ENCODE data around the gene CCDC85C. TPM values are rescaled to one million over a fixed set of nuclear protein-coding genes. Genes with fewer than 3 reads are reported as not detected.

Gene CCDC85C
- total RNA-seq, 1 donor from 2014 or later = 7.3 TPM

DNA sequence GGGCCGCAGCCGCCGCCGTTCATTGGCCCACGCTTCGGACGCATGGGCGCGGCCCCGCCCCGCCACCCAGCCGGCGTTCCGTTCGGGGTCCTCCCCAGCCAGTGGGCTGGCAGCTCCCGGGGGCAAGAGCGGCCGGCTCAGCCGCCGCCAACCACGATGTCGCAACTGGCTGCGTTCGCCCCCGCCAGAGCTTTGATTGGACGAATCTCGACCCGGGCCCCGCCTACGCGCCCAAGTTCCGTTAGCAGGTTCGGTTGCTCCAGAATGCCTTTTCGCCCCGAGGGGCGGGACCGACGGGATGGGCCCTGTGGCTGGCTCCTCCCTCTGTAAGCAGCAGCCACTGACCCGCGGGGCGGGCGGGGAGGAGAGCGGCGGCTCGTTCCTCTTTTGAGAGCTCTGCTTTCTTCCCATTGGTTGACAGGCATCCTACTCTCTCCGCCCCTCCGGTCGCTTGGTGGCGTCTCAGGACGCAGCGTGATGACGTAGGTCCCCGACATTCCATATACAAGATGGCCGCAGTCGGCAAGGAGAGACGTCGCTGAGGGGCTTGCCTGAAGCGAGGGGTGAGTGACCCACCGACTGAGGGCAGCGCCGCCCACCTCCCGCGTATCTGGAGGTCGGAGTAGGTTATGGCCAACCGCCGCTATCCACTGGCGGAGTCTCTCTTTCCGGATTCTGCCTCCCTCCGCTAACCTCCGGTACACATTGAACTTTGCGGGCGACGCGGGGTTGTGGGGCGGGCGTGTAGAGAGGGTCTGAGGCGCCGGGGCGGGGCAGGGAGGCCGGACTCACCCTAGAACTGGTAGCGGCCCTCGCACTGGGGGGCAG lies 122.9 kb downstream of the CCDC85C start, which contains the start of gene CCNK:
TSS of gene CCNK (plus strand) at position 493 of the 828 bp plus-strand sequence. CDS start 11,269 bp downstream, outside the sequence.
- no peaks in the 10 kb centered on the region for H3K27me3 Mint-ChIP-seq (ENCODE audit: low read depth)
- intact Hi-C loops (cut with micrococcal nuclease) = loop anchor here (1.0 to 10.0 kb wide), 3 partner anchors 123 to 584 kb away; partner anchors contain the start of genes CCDC85C, CYP46A1 and EVL
- peak within 1 kb of the TSS; percentile 90 for H3K4me3 Mint-ChIP-seq (ENCODE audit: low read depth)
- H3K36me3 Mint-ChIP-seq (ENCODE audit: low read depth) = peaks cover 3% of the 10 kb centered on the region
- DNase-seq (ENCODE audit: low spot score) = peak; percentile 100
- peaks cover 43% of the 10 kb centered on the region for H3K4me1 Mint-ChIP-seq (ENCODE audit: low read depth)
- H3K27ac Mint-ChIP-seq = peak within 1 kb of the TSS; percentile 92
- H3K9me3 Mint-ChIP-seq = no peaks in the 10 kb centered on the region

- peak; percentile 19 for DNase-seq (ENCODE audit: low spot score)
- H3K4me3 Mint-ChIP-seq (ENCODE audit: low read depth) = peak within 1 kb of the TSS; percentile 99
- peaks cover 3% of the 10 kb centered on the region for H3K36me3 Mint-ChIP-seq (ENCODE audit: low read depth)
- no peaks in the 10 kb centered on the region for H3K27me3 Mint-ChIP-seq (ENCODE audit: low read depth)
- H3K4me1 Mint-ChIP-seq (ENCODE audit: low read depth) = peaks cover 40% of the 10 kb centered on the region
- H3K9me3 Mint-ChIP-seq = no peaks in the 10 kb centered on the region
- peak within 1 kb of the TSS; percentile 92 for H3K27ac Mint-ChIP-seq
- intact Hi-C loops (cut with micrococcal nuclease) = loop anchor here (5.0 to 10.0 kb wide), 2 partner anchors 202 to 585 kb away; partner anchors contain the start of genes CYP46A1 and EVL
These were observed 123.8 kb downstream of the CCDC85C start, which contains the start of gene SETD3 for GRCh38 chr14:99479906-99480869. Gene SETD3 (minus strand): TSS chr14:99480859. CDS start chr14:99465805, 15,054 bp downstream.

GRCh38 chr14:99479160-99479905 lies 124.7 kb downstream of the CCDC85C start:
- no peaks in the 10 kb centered on the region for H3K27me3 Mint-ChIP-seq (ENCODE audit: low read depth)
- no peak for DNase-seq (ENCODE audit: low spot score)
- H3K9me3 Mint-ChIP-seq = no peaks in the 10 kb centered on the region
- H3K4me1 Mint-ChIP-seq (ENCODE audit: low read depth) = peaks cover 38% of the 10 kb centered on the region
- peak overlapping the region; percentile 99 for H3K4me3 Mint-ChIP-seq (ENCODE audit: low read depth)
- peaks cover 3% of the 10 kb centered on the region for H3K36me3 Mint-ChIP-seq (ENCODE audit: low read depth)
- peak overlapping the region; percentile 89 for H3K27ac Mint-ChIP-seq
- intact Hi-C loops (cut with micrococcal nuclease) = no loop called here

DNA sequence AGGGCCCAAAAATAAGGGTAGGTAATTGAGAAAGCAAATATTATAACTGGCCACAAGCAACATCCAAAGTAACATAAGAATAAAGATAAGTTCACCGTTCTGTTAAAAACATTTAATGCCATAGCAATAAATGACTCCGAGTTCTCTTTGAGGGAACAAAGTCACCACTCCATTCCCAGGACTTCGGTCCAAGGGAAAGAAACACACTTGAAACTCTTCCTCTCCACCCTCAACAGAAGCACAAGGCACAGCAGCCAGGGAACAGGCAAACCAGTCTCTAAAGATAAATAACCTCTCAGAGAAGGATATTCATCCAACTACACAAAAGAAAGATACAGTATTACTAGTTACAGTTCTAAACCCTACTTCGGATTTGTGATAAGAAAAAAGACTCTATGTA lies 125.9 kb downstream of the CCDC85C start:
- no peak overlapping the region for H3K4me3 Mint-ChIP-seq (ENCODE audit: low read depth)
- intact Hi-C loops (cut with micrococcal nuclease) = no loop called here

DNA sequence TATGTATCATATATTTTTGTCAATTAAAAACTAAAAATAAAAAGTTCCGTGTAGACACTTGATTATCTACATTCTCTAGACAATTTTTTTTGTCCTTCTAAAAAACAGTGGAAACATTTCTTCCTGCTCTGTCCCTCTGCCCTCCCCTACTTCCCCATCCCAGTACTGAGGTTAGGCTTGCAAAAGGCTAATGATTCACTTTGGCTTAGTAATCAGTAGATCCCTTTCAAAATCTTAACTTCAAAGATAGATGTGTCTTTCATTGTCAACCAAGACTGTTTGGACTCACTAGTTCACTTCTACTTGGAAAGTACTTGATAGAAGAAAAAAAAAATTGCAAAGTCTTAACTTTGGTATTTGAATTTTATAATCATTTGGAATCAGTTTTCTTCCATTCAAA lies 127.1 kb downstream of the CCDC85C start:
- H3K4me3 Mint-ChIP-seq (ENCODE audit: low read depth) = no peak overlapping the region
- H3K36me3 Mint-ChIP-seq (ENCODE audit: low read depth) = peaks cover 3% of the 10 kb centered on the region
- no peaks in the 10 kb centered on the region for H3K9me3 Mint-ChIP-seq
- H3K27me3 Mint-ChIP-seq (ENCODE audit: low read depth) = no peaks in the 10 kb centered on the region
- DNase-seq (ENCODE audit: low spot score) = no peak
- H3K27ac Mint-ChIP-seq = no peak overlapping the region
- H3K4me1 Mint-ChIP-seq (ENCODE audit: low read depth) = peaks cover 18% of the 10 kb centered on the region
- intact Hi-C loops (cut with micrococcal nuclease) = no loop called here

More for the DNA sequence above, 125.9 kb downstream of the CCDC85C start:
- Mint-ChIP-seq H3K27ac (no peak overlapping the region), H3K27me3 (ENCODE audit: low read depth) (no peaks in the 10 kb centered on the region), H3K9me3 (no peaks in the 10 kb centered on the region), H3K36me3 (ENCODE audit: low read depth) (peaks cover 3% of the 10 kb centered on the region), H3K4me1 (ENCODE audit: low read depth) (peaks cover 30% of the 10 kb centered on the region)
- no peak for DNase-seq (ENCODE audit: low spot score)

- no peak overlapping the region for H3K27ac Mint-ChIP-seq
- peaks cover 3% of the 10 kb centered on the region for H3K36me3 Mint-ChIP-seq (ENCODE audit: low read depth)
- DNase-seq (ENCODE audit: low spot score) = no peak
- H3K27me3 Mint-ChIP-seq (ENCODE audit: low read depth) = no peaks in the 10 kb centered on the region
- no peaks in the 10 kb centered on the region for H3K9me3 Mint-ChIP-seq
- intact Hi-C loops (cut with micrococcal nuclease) = no loop called here
- peaks cover 17% of the 10 kb centered on the region for H3K4me1 Mint-ChIP-seq (ENCODE audit: low read depth)
- no peak overlapping the region for H3K4me3 Mint-ChIP-seq (ENCODE audit: low read depth)
These were observed 128.3 kb downstream of the CCDC85C start for GRCh38 chr14:99475660-99476059.

GRCh38 chr14:99475179-99475578 lies 128.8 kb downstream of the CCDC85C start:
- no peak overlapping the region for H3K27ac Mint-ChIP-seq
- peaks cover 3% of the 10 kb centered on the region for H3K36me3 Mint-ChIP-seq (ENCODE audit: low read depth)
- intact Hi-C loops (cut with micrococcal nuclease) = no loop called here
- no peak overlapping the region for H3K4me3 Mint-ChIP-seq (ENCODE audit: low read depth)
- no peak for DNase-seq (ENCODE audit: low spot score)
- H3K4me1 Mint-ChIP-seq (ENCODE audit: low read depth) = peaks cover 17% of the 10 kb centered on the region
- no peaks in the 10 kb centered on the region for H3K27me3 Mint-ChIP-seq (ENCODE audit: low read depth)
- no peaks in the 10 kb centered on the region for H3K9me3 Mint-ChIP-seq

GRCh38 chr14:99473458-99473857 lies 130.5 kb downstream of the CCDC85C start:
- H3K4me1 Mint-ChIP-seq (ENCODE audit: low read depth) = peaks cover 11% of the 10 kb centered on the region
- H3K4me3 Mint-ChIP-seq (ENCODE audit: low read depth) = no peak overlapping the region
- no peaks in the 10 kb centered on the region for H3K9me3 Mint-ChIP-seq
- intact Hi-C loops (cut with micrococcal nuclease) = no loop called here
- no peaks in the 10 kb centered on the region for H3K27me3 Mint-ChIP-seq (ENCODE audit: low read depth)
- peaks cover 3% of the 10 kb centered on the region for H3K36me3 Mint-ChIP-seq (ENCODE audit: low read depth)
- no peak overlapping the region for H3K27ac Mint-ChIP-seq
- no peak for DNase-seq (ENCODE audit: low spot score)

- Mint-ChIP-seq H3K27me3 (ENCODE audit: low read depth) (no peaks in the 10 kb centered on the region), H3K27ac (no peak overlapping the region), H3K36me3 (ENCODE audit: low read depth) (no peaks in the 10 kb centered on the region), H3K9me3 (no peaks in the 10 kb centered on the region), H3K4me1 (ENCODE audit: low read depth) (peaks cover 10% of the 10 kb centered on the region), H3K4me3 (ENCODE audit: low read depth) (no peak overlapping the region)
- no peak for DNase-seq (ENCODE audit: low spot score)
- intact Hi-C loops (cut with micrococcal nuclease) = no loop called here
These were observed 131.1 kb downstream of the CCDC85C start for GRCh38 chr14:99472937-99473336.

- intact Hi-C loops (cut with micrococcal nuclease) = no loop called here
- H3K9me3 Mint-ChIP-seq = no peaks in the 10 kb centered on the region
- H3K36me3 Mint-ChIP-seq (ENCODE audit: low read depth) = no peaks in the 10 kb centered on the region
- H3K27ac Mint-ChIP-seq = no peak overlapping the region
- no peaks in the 10 kb centered on the region for H3K27me3 Mint-ChIP-seq (ENCODE audit: low read depth)
- no peak overlapping the region for H3K4me3 Mint-ChIP-seq (ENCODE audit: low read depth)
- peaks cover 9% of the 10 kb centered on the region for H3K4me1 Mint-ChIP-seq (ENCODE audit: low read depth)
- DNase-seq (ENCODE audit: low spot score) = no peak
These were observed 132.3 kb downstream of the CCDC85C start for GRCh38 chr14:99471731-99472130.

DNA sequence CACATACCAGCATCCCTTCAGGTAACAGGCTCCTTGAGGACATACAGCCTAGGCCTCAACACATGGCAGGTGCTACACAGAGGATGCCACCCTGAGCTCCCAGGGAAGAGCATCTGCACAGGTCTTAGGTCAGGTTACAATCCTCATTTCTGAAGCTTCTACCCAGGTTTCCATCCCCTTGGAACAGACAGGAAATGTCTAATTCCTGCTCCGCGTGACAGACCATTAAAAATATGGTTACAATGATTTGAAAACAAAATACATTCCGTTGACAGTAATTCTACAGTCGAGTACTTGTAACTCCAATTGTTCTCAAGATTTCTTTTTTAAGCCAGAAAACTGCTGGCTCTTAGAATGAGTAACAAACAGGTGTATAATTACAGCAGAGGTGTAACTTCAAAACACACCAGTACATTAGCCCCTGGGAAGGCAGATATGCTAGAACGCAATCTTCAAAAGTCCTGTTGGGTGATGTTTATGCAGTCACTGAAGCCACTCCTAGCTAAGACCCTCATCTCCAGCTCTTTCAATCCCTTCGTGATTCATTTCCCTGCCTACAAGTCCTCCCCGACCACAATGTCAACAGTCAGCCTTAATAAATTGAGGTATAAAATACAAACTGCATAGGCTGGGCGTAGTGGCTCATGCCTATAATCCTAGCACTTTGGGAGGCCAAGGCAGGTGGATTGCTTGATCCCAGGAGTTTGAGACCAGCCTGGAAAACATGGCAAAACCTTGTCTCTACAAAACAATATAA lies 135.0 kb downstream of the CCDC85C start:
- Mint-ChIP-seq H3K36me3 (ENCODE audit: low read depth) (peaks cover 4% of the 10 kb centered on the region), H3K4me1 (ENCODE audit: low read depth) (peaks cover 9% of the 10 kb centered on the region), H3K27ac (no peak overlapping the region), H3K27me3 (ENCODE audit: low read depth) (no peaks in the 10 kb centered on the region), H3K9me3 (no peaks in the 10 kb centered on the region), H3K4me3 (ENCODE audit: low read depth) (no peak overlapping the region)
- intact Hi-C loops (cut with micrococcal nuclease) = no loop called here
- no peak for DNase-seq (ENCODE audit: low spot score)

All from activated T-helper 2 cell treated with anti-CD3 and anti-CD28 coated beads, Interferon-gamma antibody, Interleukin-2, Interleukin-4, amounts not matched to agents 10 μg/mL and 5 μg/mL and 100 μg/mL, durations not matched to agents 14 hours and 24 hours and 36 hours (primary cell).